NCI-H2171 treated with DMSO at 0.1 percent for 48 hours (cell line): ENCODE measurements around the gene WDR43.

ENCODE experiments used
- DNase-seq: peaks from one replicate; lab custom pipeline; 2025; lab: John Stamatoyannopoulos, UW

The WDR43 gene

GRCh38 chr2:28894470-28895188 is at the start of gene WDR43:
WDR43 (plus strand) TSS chr2:28894667; CDS start chr2:28894699, 32 bp downstream.
- DNase-seq, result peak; percentile 99

GRCh38 chr2:28855193-28855592 is 39.3 kb upstream of the WDR43 start:
- DNase-seq, result no peak

DNA sequence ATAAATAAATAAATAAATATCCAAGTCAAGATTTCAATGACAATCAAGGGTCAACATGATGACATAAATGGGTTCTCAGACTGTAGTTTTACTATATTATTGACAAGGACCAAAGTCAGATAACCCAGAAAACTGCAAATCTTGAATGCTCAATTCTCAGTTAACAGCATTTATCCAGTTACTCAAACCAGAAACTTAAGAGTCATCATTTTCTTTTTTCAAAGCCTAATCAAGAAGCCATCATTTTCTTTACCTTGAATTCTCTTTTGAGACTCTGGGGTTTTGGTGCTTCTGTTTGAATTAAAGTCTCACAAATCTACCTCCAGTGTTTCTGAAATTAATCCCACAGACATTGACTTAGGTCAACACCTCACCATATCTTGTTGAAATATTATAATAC is 38.5 kb upstream of the WDR43 start:
- DNase-seq, result no peak

- no peak for DNase-seq
These were observed 25.9 kb upstream of the WDR43 start for GRCh38 chr2:28868611-28869010.

GRCh38 chr2:28869494-28870145 is 24.8 kb upstream of the WDR43 start:
- no peak for DNase-seq

DNA sequence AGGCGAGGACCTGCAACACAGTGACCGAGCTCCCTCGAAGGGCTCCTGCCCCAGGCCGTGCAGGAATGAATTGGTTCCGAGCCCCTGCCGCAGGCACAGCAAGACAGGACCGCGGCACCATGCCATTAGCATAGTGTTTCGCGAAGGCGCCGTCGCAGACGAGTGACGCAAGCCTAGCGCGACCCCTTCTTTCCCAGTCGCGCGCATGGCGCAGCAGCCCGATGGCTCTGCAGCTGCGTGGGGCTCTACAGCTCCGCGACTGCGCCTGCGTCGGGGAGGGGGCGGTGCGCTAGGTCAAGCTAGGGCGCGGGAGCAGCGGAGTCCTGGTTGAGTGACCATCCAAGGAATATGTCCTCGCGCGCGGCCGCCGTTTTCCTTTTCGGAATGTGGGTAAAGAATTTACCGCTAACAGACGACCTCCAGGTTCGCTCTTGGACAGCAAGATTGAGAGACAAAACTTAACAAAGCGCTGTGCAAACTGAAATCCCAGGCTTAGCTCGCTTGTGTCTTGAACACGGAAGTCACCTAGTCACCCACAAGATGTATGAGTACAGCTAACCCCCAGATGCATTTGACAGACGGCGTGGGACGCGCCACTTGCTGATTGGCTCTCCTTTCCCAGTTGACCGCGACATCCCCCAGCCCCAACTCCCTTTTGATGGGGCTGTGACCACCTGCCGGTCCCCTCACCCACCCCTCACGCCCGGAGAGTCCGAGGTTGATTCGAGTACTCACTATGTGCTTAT is 24.1 kb upstream of the WDR43 start, which contains the start of gene TRMT61B:
TRMT61B (minus strand) TSS at position 164 of the 746 bp plus-strand sequence; CDS start at position 132, 32 bp downstream.
- peak; percentile 96 for DNase-seq

GRCh38 chr2:28871620-28872019 is 22.8 kb upstream of the WDR43 start:
- no peak for DNase-seq

DNA sequence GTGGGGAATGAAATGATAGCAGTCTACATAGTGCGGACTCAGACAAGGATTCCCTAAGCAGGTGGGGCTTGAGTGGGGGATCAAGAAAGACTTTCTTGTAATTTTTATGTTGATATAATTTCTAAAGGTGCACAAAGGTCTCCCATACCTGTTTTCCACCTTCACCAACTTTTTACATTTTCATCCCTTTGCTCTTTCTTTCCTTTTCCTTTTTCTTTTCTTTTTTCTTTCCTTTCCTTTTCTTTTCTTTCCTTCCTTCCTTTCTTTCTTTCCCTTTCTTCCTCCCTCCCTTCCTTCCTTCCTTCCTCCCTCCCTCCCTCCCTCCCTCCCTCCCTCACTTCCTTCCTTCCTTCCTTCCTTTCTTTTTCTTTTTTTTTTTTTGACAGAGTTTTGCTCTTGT is 14.3 kb upstream of the WDR43 start:
- no peak for DNase-seq

- no peak for DNase-seq
These were observed 979 bp upstream of the WDR43 start for GRCh38 chr2:28893488-28893887.

- peak; percentile 51 for DNase-seq
These were observed 874 bp downstream of the WDR43 start for GRCh38 chr2:28895189-28895893.

DNA sequence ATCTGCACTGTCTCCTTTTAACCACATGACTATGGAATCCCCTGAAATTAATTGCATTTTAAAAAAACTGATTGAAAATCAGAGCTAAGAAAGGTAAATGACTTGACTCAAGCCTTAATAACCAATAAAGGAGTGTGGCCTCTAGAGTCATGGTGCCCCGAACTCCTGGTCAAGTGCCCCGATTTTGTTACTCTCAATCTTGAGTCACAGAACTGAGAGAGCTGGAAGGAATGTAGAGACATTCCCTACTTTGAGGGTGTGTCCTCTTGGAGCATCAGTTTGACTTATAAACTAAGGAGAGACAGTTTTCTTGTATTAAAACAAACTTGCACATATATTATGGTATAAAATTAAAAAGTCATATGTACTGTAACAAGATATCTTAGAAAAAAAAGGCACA is 2.4 kb downstream of the WDR43 start:
- DNase-seq, result no peak

- no peak for DNase-seq
These were observed 3.6 kb downstream of the WDR43 start for GRCh38 chr2:28898048-28898447.

- DNase-seq, result no peak
These were observed 6.7 kb downstream of the WDR43 start for GRCh38 chr2:28901202-28901601.

GRCh38 chr2:28901841-28902240 is 7.4 kb downstream of the WDR43 start:
- DNase-seq, result no peak

GRCh38 chr2:28902584-28902983 is 8.1 kb downstream of the WDR43 start:
- DNase-seq, result no peak

DNA sequence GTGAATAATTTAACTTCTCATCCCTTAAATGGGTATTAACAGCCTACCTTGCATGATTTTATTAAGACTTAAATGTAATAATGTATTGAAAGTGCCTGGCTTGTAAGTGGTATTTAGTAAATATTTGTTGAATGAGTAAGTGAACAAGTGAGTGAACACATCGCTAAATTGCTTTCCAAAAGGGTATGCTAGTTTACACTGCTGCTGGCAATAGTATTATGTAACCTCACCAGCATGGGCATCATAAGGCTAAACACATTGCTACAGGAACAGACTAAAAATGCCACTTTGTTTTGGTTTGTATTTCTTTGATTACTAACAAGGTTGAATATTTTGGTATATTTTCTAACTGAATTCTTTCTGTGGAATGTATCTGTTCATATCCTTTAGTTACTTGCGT is 9.8 kb downstream of the WDR43 start:
- no peak for DNase-seq

GRCh38 chr2:28904802-28905457 is 10.5 kb downstream of the WDR43 start:
- no peak for DNase-seq

DNA sequence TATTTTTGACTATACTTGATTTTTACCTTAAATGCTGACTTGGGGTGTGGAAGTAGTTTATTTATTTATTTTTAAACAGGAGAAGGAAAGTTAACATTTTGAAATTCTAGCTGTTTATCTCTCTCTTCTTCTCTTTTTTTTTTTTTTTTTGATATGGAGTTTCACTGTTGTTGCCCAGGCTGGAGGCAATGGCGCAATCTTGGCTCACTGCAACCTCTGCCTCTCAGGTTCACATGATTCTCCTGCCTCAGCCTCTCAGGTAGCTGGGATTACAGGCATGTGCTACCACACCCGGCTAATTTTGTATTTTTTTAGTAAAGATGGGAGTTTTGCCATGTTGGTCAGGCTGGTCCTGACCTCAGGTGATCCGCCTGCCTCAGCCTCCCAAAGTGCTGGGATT is 11.1 kb downstream of the WDR43 start:
- no peak for DNase-seq

- DNase-seq, result no peak
These were observed 11.9 kb downstream of the WDR43 start for GRCh38 chr2:28906376-28906775.

- DNase-seq, result no peak
These were observed 12.4 kb downstream of the WDR43 start for GRCh38 chr2:28906821-28907220.

GRCh38 chr2:28908172-28908571 is 13.7 kb downstream of the WDR43 start:
- DNase-seq, result peak; percentile 6
